ENCODE data around the gene NDUFS4. TPM values are rescaled to one million over a fixed set of nuclear protein-coding genes. Genes with fewer than 3 reads are reported as not detected.
"Not testable (repeated sequence)": the region's sequence is repeated elsewhere in the genome, so short reads cannot be mapped to it uniquely, and the experiment has no call there.

The NDUFS4 gene
- total RNA-seq, 2 experiments from 2014 or later = 59.4 to 65.4 TPM

DNA sequence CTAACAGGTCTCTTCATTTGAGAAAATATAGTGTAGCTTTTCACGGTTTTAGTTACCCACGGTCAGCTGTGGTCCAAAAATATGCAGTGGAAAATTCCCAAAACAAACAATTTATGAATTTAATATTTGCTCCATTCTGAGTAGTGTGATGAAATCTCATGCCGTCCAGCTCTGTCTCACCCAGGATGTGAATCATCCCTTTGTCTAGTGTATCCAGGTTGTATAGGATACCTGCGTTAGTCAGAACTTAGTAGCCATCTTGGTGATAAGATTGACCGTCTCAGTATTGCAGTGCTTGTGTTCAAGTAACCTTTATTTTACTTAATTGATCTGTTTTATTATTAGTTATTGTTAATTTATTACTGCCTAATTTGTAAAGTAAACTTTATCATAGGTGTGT lies 41.1 kb downstream of the NDUFS4 start:
- DNase-seq = no peak
- Mint-ChIP-seq H3K4me1 (peaks cover 3% of the 10 kb centered on the region), H3K27me3 (no peaks in the 10 kb centered on the region), H3K36me3 (peaks cover 40% of the 10 kb centered on the region), H3K4me3 (no peak overlapping the region), H3K27ac (no peak overlapping the region), H3K9me3 (peaks cover 5% of the 10 kb centered on the region)

DNA sequence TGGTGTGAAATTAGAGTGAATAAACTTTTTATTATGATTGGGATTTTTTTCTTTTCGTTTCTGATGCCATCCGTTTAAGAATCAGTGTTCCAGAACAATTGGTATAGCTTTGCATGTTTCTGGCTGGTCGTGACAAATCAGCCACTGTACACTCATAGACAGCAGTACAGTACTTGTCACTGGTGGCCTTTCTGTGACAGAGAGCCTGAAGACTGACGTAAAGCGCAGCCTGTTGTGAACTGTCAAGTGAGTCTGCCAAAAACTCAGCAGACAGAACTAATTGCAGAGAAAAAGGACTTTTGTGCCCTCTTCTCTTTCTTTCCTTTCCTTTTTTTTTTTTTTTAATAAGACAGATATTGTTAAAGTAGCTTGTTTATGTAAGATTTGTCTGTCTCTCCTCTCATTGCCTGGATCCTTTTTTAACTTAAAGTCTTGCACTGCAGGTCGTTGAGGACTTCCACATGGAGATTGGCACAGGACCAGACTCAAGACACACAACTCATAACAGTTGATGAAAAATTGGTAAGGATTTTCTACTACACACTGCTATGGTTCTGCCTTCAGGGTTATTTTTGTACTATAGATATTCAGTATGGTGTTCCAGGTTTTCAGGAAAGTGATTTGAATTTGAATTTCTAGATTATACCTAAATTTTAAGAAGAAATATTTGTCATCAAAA lies 42.7 kb downstream of the NDUFS4 start:
- Mint-ChIP-seq H3K27ac (no peak overlapping the region), H3K4me1 (peaks cover 4% of the 10 kb centered on the region), H3K27me3 (no peaks in the 10 kb centered on the region), H3K36me3 (peaks cover 35% of the 10 kb centered on the region), H3K4me3 (no peak overlapping the region), H3K9me3 (peaks cover 2% of the 10 kb centered on the region)
- DNase-seq = no peak

DNA sequence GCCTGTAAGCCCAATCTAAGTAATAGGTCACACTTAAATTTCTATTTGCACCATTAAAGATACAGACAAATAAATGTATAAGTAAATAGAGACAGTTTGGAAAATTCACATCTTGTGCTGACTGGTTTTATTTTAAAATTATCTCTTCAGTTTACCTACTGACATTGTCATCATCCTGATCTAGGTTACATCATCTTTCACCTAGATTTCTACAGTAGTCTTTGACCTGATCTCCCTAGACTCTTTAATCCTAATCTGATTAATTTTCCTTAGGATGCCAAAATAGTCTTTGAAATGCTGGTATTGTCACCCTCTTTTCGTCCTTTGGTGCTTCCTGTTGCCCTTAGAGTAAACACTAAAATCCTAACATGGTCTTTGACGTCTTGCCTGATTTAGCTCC lies 43.9 kb downstream of the NDUFS4 start:
- peaks cover 6% of the 10 kb centered on the region for H3K4me1 Mint-ChIP-seq
- no peak overlapping the region for H3K27ac Mint-ChIP-seq

DNA sequence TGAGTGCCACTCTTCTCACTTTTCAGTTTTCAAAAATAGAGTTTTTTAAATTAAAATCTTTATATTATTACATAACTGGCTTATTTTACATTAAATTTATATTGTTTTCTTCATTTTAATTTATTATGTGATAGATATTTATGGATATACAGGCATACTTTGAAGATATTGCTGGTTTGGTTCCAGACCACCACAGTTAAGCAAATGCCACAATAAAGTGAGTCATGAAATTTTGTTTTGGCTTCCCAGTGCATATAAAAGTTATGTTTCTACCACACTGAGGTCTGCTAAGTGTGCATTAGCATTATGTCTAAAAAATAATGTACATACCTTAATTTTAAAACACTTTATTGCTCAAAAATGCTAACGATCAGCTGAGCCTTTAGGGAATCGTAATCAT lies 47.4 kb downstream of the NDUFS4 start:
- H3K27me3 Mint-ChIP-seq = no peaks in the 10 kb centered on the region
- peaks cover 48% of the 10 kb centered on the region for H3K36me3 Mint-ChIP-seq

More for the DNA sequence above, 43.9 kb downstream of the NDUFS4 start:
- H3K27me3 Mint-ChIP-seq = no peaks in the 10 kb centered on the region
- no peak for DNase-seq
- H3K36me3 Mint-ChIP-seq = peaks cover 44% of the 10 kb centered on the region
- H3K4me3 Mint-ChIP-seq = no peak overlapping the region
- peaks cover 2% of the 10 kb centered on the region for H3K9me3 Mint-ChIP-seq

DNA sequence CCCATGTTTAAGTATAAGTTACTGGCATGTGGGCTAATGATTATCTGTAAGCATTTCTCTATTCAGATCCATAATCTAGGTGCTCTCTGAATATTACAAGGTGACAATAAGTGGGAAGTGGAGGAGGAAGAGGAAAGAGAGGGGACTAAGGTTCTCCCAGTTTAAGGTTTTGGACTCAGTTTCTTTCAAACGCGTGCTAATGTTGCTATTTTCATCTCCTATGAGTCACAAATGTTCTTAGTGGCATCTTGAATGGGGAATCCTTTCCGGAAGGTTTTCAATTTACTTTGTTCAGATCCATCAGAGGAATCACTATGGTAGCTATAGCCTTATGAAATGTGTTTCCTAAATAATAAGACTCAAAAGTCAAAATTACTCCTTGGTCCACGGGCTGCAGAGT lies 48.5 kb downstream of the NDUFS4 start:
- peaks cover 48% of the 10 kb centered on the region for H3K36me3 Mint-ChIP-seq
- H3K27ac Mint-ChIP-seq, H3K4me3 Mint-ChIP-seq, H3K9me3 Mint-ChIP-seq, DNase-seq, H3K27me3 Mint-ChIP-seq: not testable (repeated sequence)
- peaks cover 19% of the 10 kb centered on the region for H3K4me1 Mint-ChIP-seq

More for the DNA sequence above, 47.4 kb downstream of the NDUFS4 start:
- H3K4me3 Mint-ChIP-seq = no peak overlapping the region
- H3K4me1 Mint-ChIP-seq = peaks cover 16% of the 10 kb centered on the region
- H3K27ac Mint-ChIP-seq = no peak overlapping the region
- DNase-seq = no peak
- H3K9me3 Mint-ChIP-seq = no peaks in the 10 kb centered on the region

DNA sequence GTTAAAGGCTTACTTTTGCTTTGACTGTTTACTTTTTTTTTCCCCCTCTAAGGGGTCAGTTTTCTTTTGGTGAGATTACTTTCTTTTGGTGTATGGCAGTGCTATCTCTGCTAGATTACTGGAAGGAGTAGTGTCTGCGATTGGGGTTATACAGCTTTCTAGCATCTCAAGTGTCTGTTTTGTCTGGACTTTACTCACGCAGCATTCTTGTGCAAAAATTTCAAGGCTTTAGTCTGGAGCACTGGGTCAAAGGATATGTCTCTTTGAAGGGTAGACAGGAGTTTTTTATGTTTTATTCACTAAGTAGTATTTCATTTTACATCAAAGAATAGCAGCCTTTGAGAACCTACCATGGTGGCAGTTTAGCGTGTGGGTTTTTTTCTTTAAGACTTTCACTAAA lies 52.6 kb downstream of the NDUFS4 start:
- Mint-ChIP-seq H3K27me3 (no peaks in the 10 kb centered on the region), H3K4me3 (no peak overlapping the region), H3K9me3 (no peaks in the 10 kb centered on the region), H3K27ac (no peak overlapping the region), H3K4me1 (peaks cover 17% of the 10 kb centered on the region), H3K36me3 (peaks cover 29% of the 10 kb centered on the region)
- no peak for DNase-seq

DNA sequence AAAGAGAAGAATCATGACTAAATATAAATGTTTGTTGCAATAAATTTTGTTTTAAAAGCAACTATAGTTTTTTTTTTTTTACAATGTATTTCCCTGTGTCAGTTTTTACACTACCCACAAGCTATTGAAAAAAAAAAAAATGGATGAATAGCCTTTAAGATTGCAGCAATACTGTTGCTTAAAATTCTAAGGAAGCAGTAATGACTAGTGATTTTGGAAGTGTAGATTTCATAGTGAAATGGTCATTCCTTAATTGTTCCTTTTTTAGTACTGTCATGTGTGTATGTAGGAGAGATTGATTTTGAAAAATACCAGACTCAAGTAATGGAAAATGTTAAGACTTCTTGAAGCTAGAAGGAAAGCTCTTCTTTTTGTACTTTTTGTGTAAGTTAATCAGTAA lies 53.1 kb downstream of the NDUFS4 start:
- no peak for DNase-seq
- Mint-ChIP-seq H3K9me3 (no peaks in the 10 kb centered on the region), H3K27me3 (no peaks in the 10 kb centered on the region), H3K27ac (no peak overlapping the region), H3K4me1 (peaks cover 16% of the 10 kb centered on the region), H3K36me3 (peaks cover 26% of the 10 kb centered on the region), H3K4me3 (no peak overlapping the region)

DNA sequence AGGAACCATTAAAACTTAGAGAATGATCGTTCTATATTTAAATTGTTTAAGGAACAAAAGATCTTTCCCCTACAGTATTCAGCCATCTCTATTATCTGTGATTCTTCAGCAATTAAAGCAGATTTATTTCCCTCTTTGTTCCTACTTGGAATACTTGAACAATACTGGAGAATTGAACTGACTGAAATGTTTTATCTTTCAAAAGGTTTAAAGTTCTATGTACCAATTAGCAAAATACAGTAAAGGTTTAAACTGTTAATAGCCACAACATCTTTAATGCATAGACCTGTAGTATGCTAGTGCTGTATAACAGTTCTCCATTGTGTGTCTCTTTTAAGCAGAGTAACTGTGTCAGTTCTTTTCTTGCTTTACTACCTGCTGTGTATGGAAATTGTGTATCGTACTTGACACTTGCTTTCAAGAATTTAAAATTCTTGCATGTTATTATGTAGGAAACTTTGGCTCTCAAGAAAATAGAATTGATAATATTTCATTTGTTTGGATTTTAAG lies 54.0 kb downstream of the NDUFS4 start:
- DNase-seq = no peak
- Mint-ChIP-seq H3K9me3 (no peaks in the 10 kb centered on the region), H3K27ac (no peak overlapping the region), H3K36me3 (peaks cover 18% of the 10 kb centered on the region), H3K4me3 (no peak overlapping the region), H3K4me1 (peaks cover 13% of the 10 kb centered on the region), H3K27me3 (no peaks in the 10 kb centered on the region)

DNA sequence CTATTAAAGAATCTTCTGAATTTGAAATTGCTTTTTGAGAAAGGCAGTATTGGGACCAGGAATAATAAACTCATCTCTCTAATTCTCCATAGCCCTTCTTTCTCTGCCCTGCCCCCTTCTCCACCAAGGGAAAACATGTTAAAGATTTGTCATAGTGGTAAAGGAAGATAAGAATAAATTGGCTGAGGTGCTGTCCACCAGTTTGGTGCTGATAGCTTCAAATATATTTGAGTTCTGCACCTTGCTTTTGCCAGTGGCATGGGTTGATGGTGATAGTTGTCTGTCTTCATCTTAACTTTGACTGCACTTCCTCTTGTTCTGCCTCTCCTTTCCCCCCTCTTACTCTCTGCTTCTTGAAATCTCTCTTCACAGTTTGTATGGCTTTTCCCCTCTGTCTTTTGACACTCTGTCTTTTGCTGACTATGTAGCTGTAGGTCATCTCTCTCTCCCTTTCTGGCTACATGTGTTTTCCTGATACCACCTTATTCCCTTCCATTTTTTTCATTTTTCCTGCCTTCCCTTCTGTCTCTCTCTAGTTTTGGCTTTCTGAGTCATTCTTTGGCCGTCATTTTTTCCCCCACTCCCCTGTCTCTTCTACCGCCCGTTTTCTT lies 56.6 kb downstream of the NDUFS4 start:
- H3K9me3 Mint-ChIP-seq = peaks cover 2% of the 10 kb centered on the region
- no peak overlapping the region for H3K27ac Mint-ChIP-seq
- H3K4me3 Mint-ChIP-seq = no peak overlapping the region
- H3K4me1 Mint-ChIP-seq = peaks cover 3% of the 10 kb centered on the region
- H3K27me3 Mint-ChIP-seq = no peaks in the 10 kb centered on the region
- DNase-seq = no peak
- peaks cover 21% of the 10 kb centered on the region for H3K36me3 Mint-ChIP-seq

DNA sequence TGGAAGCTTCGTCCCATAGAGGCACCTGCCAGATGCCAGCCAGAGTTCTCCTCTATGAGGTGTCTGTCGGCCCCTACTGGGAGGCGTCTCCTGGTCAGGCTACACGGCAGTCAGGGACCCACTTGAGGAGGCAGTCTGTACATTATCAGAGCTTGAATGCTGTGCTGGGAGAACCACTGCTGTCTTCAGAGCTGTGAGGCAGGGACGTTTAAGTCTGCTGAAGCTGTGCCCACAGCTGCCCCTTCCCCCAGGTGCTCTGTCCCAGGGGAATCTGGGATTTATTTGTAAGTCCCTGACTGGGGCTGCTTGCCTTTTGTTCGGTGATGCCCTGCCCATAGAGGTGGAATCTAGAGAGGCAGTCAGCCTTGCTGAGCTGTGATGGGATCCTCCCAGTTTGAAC lies 70.8 kb downstream of the NDUFS4 start:
- DNase-seq = no peak
- peaks cover 57% of the 10 kb centered on the region for H3K36me3 Mint-ChIP-seq
- H3K4me1 Mint-ChIP-seq = peaks cover 26% of the 10 kb centered on the region
- no peak overlapping the region for H3K27ac Mint-ChIP-seq
- no peaks in the 10 kb centered on the region for H3K27me3 Mint-ChIP-seq
- peaks cover 14% of the 10 kb centered on the region for H3K9me3 Mint-ChIP-seq
- no peak overlapping the region for H3K4me3 Mint-ChIP-seq

DNA sequence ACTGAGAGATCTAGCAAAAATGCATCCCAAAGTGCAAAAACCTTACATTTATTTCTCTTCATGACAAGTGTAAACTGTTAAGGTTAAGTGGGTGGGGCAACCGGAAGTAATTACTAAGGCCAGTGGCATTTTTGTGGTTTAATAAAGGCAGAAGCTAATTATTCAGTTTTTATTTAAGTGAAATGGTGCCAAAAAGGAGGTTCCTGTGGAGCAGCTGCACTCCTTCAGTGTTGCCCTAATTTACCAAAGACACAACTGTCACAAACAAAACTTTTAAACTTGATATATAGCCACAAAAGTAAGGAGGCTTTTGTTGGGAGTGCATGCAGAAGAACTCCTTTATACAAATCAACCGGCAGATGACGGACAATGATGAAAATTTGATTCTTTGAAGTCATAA lies 81.6 kb downstream of the NDUFS4 start:
- Mint-ChIP-seq H3K27ac (no peak overlapping the region), H3K27me3 (no peaks in the 10 kb centered on the region), H3K36me3 (peaks cover 18% of the 10 kb centered on the region), H3K4me1 (peaks cover 9% of the 10 kb centered on the region), H3K9me3 (no peaks in the 10 kb centered on the region), H3K4me3 (no peak overlapping the region)
- no peak for DNase-seq

DNA sequence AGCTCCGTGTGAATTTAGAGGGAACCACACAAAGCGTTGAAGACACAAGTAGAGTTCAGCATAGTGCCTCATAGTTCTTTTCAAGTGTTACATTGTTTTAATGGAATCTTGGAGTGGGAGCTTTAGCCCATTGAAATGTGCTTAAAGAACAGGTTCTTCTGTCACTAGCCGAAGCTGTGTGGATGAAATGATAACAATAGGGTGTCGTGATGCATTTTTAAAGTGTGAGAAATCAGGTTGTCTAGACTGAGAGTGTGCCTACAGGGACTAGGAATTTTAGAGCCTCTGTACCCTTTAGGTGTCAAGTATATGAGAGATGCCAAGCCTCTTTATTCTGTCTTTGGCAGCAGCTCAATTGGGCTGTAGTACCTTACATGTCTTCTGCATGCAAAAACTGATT lies 83.0 kb downstream of the NDUFS4 start:
- Mint-ChIP-seq H3K36me3 (peaks cover 25% of the 10 kb centered on the region), H3K27ac (no peak overlapping the region), H3K4me3 (no peak overlapping the region), H3K4me1 (peaks cover 9% of the 10 kb centered on the region), H3K9me3 (no peaks in the 10 kb centered on the region), H3K27me3 (no peaks in the 10 kb centered on the region)
- no peak for DNase-seq

DNA sequence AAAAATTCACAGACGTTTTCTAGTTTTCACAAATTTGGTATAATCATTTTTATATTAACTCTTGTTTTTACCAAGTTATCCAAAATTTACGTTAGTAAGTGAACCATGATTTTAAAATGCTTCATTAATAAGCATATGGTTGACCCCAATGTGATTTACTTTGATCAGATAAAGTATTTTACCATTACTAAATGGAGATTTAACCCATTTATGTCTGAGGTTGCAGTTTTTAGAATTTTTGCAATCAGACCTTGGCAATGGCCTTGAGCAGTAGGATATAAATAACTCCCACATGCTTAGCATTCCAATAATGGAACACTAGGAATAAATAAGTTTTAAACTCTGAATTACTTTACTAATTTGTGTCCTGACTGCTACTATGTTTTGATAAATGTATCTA lies 84.6 kb downstream of the NDUFS4 start:
- no peak for DNase-seq
- Mint-ChIP-seq H3K27me3 (no peaks in the 10 kb centered on the region), H3K4me3 (no peak overlapping the region), H3K4me1 (peaks cover 7% of the 10 kb centered on the region), H3K9me3 (peaks cover 5% of the 10 kb centered on the region), H3K27ac (no peak overlapping the region), H3K36me3 (peaks cover 33% of the 10 kb centered on the region)

DNA sequence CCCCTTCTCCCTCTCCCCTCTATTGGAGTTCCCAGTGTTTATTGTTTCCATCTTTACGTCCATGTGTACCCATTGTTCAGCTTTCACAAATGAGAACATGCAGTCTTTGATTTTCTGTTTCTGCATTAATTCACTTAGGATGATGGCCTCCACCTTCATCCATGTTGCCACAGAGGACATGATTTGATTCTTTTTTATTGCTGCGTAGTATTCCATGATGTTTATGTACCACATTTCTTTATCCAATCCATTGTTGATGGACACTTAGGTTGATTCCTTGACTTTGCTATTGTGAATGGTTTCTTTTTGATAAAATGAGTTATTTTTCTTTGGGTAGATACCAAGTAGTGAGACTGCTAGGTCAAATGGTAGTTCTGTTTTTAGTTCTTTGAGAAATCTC lies 88.9 kb downstream of the NDUFS4 start:
- H3K4me1 Mint-ChIP-seq = no peaks in the 10 kb centered on the region
- no peaks in the 10 kb centered on the region for H3K27me3 Mint-ChIP-seq
- DNase-seq = no peak
- no peak overlapping the region for H3K4me3 Mint-ChIP-seq
- peaks cover 5% of the 10 kb centered on the region for H3K9me3 Mint-ChIP-seq
- H3K27ac Mint-ChIP-seq = no peak overlapping the region
- H3K36me3 Mint-ChIP-seq = peaks cover 33% of the 10 kb centered on the region

DNA sequence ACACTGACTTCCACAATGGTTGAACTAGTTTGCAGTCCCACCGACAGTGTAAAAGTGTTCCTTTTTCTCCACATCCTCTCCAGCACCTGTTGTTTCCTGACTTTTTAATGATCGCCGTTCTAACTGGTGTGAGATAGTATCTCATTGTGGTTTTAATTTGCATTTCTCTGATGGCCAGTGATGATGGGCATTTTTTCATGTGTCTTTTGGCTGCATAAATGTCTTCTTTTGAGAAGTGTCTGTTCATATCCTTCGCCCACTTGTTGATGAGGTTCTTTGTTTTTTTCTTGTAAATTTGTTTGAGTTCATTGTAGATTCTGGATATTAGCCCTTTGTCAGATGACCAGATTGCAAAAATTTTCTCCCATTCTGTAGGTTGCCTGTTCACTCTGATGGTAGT lies 100.1 kb downstream of the NDUFS4 start:
- DNase-seq, H3K27me3 Mint-ChIP-seq, H3K4me1 Mint-ChIP-seq, H3K4me3 Mint-ChIP-seq, H3K27ac Mint-ChIP-seq: not testable (repeated sequence)
- H3K9me3 Mint-ChIP-seq = peaks cover 18% of the 10 kb centered on the region
- H3K36me3 Mint-ChIP-seq = peaks cover 75% of the 10 kb centered on the region

DNA sequence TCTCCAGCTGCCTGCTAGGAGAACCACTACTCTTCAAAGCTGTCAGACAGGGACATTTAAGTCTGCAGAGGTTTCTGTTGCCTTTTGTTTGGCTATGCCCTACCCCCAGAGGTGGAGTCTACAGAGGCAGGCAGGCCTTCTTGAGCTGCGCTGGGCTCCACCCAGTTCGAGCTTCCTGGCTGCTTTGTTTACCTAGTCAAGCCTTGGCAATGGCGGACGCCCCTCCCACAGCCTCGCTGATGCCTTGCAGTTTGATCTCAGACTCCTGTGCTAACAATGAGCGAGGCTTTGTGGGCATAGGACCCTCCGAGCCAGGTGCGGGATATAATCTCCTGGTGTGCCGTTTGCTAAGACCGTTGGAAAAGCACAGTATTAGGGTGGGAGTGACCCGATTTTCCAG lies 104.9 kb downstream of the NDUFS4 start:
- not testable (repeated sequence) for H3K27me3 Mint-ChIP-seq, H3K27ac Mint-ChIP-seq, H3K4me3 Mint-ChIP-seq, H3K4me1 Mint-ChIP-seq, DNase-seq
- Mint-ChIP-seq H3K36me3 (peaks cover 73% of the 10 kb centered on the region), H3K9me3 (peaks cover 16% of the 10 kb centered on the region)

Measured in activated naive CD8-positive, alpha-beta T cell treated with anti-CD3 and anti-CD28 coated beads for 36 hours (primary cell).